UCSD-AML1 (cell line): ENCODE data around the gene PPP2R2D.

Source experiments
- DNase-seq: peaks from one replicate; lab custom pipeline; 2025; ENCODE audit not compliant: unreplicated experiment; lab: John Stamatoyannopoulos, UW

Gene PPP2R2D

GRCh38 chr10:131994435-131994834, 93.6 kb downstream of the PPP2R2D start:
- no peak for DNase-seq

- DNase-seq = no peak
These were observed 95.9 kb downstream of the PPP2R2D start for GRCh38 chr10:131996466-131997365.

- DNase-seq = no peak
These were observed 96.7 kb downstream of the PPP2R2D start for GRCh38 chr10:131997366-131998049.

- no peak for DNase-seq
These were observed 97.4 kb downstream of the PPP2R2D start for GRCh38 chr10:131998050-131998844.

GRCh38 chr10:131998845-131999681, 98.3 kb downstream of the PPP2R2D start:
- no peak for DNase-seq

GRCh38 chr10:132001238-132001972, 100.6 kb downstream of the PPP2R2D start:
- no peak for DNase-seq

GRCh38 chr10:132002004-132002403, 101.2 kb downstream of the PPP2R2D start:
- no peak for DNase-seq

- DNase-seq = no peak
These were observed 102.6 kb downstream of the PPP2R2D start for GRCh38 chr10:132003282-132003924.

- no peak for DNase-seq
These were observed 103.2 kb downstream of the PPP2R2D start for GRCh38 chr10:132004052-132004451.

GRCh38 chr10:132005147-132005546, 104.3 kb downstream of the PPP2R2D start:
- DNase-seq = no peak

- no peak for DNase-seq
These were observed 106.2 kb downstream of the PPP2R2D start for GRCh38 chr10:132006966-132007365.

GRCh38 chr10:132007681-132008080, 106.9 kb downstream of the PPP2R2D start:
- no peak for DNase-seq
